Type B pancreatic cell (in vitro differentiated cells): Measurements from ENCODE around the gene ISG15. TPM values are rescaled to one million over a fixed set of nuclear protein-coding genes. Genes with fewer than 3 reads are reported as not detected.
"Not testable (repeated sequence)": the region's sequence is repeated elsewhere in the genome, so short reads cannot be mapped to it uniquely, and the experiment has no call there.

ENCODE experiments used
- DNase-seq: peaks from one replicate; pipeline ENCODE4 v3.0.0; 2021; ENCODE audit warnings: mixed read lengths; ENCODE audit not compliant: unreplicated experiment; ENCODE audit errors: extremely low spot score
- H3K27ac Mint-ChIP-seq: 2 replicates; pipeline ENCODE4 v1.8.0; 2021; ENCODE audit warnings: mild to moderate bottlenecking, mixed read lengths
- H3K27me3 Mint-ChIP-seq: 2 replicates; pipeline ENCODE4 v1.8.0; 2021; ENCODE audit warnings: mixed read lengths
- H3K36me3 Mint-ChIP-seq: 2 replicates; pipeline ENCODE4 v1.8.0; 2021; ENCODE audit warnings: mixed read lengths
- H3K4me1 Mint-ChIP-seq: one replicate; pipeline ENCODE4 v1.8.0; 2021; ENCODE audit warnings: mixed read lengths; ENCODE audit not compliant: unreplicated experiment
- H3K4me3 Mint-ChIP-seq: 2 replicates; pipeline ENCODE4 v1.8.0; 2021; ENCODE audit warnings: mild to moderate bottlenecking, mixed read lengths
- H3K9me3 Mint-ChIP-seq: 2 replicates; pipeline ENCODE4 v1.8.0; 2021; ENCODE audit warnings: mixed read lengths
- total RNA-seq: library from RNA; stranded (reverse); gene quantifications from 2 replicates; pipeline ENCODE4 v1.2.1, GENCODE V29; 2021; ENCODE audit warnings: low replicate concordance
- TF ChIP-seq, protein P1 (sequence below): fragments of 200-600 bp; sonication (generic); conservative IDR thresholded peaks from 2 replicates; pipeline ENCODE4 v1.5.0; 2021; ENCODE audit warnings: antibody characterized with exemption, mild to moderate bottlenecking

ISG15 gene
- total RNA-seq, 1 donor from 2014 or later = 20.8 TPM

DNA sequence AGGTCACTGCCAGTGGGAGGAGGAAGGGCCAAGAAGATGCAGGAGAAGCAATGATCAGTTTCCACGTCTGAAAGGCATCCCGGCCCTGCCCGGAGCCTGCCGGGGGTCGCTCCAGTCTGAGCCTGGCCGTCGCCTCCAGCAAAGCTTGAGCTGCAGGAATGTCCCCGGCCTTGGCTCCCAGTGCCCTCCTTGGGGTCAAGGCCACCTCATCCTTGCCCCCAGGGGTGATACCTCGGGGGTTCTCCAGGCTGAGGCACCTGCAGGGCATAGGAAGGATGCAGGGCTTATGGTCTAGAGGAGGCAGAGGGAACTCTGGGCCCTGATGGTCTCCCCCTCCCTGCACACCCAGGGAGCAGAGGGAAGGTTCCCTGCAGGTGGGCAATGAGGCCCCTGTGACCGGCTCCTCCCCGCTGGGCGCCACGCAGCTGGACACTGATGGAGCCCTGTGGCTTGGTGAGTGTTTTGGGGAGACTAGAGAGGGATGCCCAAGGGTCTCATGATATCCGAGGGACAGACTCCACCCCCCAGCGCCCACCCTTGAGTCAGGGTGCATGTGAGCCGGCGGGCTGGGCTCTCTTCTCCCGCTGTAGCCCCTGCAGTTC lies 40.9 kb downstream of the ISG15 start:
- Mint-ChIP-seq H3K36me3 (peaks cover 10% of the 10 kb centered on the region), H3K27me3 (peaks cover 24% of the 10 kb centered on the region), H3K4me1 (peaks cover 5% of the 10 kb centered on the region), H3K4me3 (no peak overlapping the region), H3K9me3 (no peaks in the 10 kb centered on the region), H3K27ac (no peak overlapping the region)
- TF ChIP-seq, protein P1, sequence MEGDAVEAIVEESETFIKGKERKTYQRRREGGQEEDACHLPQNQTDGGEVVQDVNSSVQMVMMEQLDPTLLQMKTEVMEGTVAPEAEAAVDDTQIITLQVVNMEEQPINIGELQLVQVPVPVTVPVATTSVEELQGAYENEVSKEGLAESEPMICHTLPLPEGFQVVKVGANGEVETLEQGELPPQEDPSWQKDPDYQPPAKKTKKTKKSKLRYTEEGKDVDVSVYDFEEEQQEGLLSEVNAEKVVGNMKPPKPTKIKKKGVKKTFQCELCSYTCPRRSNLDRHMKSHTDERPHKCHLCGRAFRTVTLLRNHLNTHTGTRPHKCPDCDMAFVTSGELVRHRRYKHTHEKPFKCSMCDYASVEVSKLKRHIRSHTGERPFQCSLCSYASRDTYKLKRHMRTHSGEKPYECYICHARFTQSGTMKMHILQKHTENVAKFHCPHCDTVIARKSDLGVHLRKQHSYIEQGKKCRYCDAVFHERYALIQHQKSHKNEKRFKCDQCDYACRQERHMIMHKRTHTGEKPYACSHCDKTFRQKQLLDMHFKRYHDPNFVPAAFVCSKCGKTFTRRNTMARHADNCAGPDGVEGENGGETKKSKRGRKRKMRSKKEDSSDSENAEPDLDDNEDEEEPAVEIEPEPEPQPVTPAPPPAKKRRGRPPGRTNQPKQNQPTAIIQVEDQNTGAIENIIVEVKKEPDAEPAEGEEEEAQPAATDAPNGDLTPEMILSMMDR = no peak
- no peak for DNase-seq

DNA sequence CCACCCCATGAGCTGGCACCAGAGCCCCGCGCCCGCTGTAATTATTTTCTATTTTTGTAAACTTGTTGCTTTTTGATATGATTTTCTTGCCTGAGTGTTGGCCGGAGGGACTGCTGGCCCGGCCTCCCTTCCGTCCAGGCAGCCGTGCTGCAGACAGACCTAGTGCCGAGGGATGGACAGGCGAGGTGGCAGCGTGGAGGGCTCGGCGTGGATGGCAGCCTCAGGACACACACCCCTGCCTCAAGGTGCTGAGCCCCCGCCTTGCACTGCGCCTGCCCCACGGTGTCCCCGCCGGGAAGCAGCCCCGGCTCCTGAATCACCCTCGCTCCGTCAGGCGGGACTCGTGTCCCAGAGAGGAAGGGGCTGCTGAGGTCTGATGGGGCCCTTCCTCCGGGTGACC lies 41.7 kb downstream of the ISG15 start:
- no peak overlapping the region for H3K27ac Mint-ChIP-seq
- DNase-seq = no peak
- H3K36me3 Mint-ChIP-seq = peaks cover 10% of the 10 kb centered on the region
- H3K4me1 Mint-ChIP-seq = peaks cover 5% of the 10 kb centered on the region
- no peak overlapping the region for H3K4me3 Mint-ChIP-seq
- no peaks in the 10 kb centered on the region for H3K9me3 Mint-ChIP-seq
- TF ChIP-seq, protein P1 = no peak
- H3K27me3 Mint-ChIP-seq = peaks cover 24% of the 10 kb centered on the region

DNA sequence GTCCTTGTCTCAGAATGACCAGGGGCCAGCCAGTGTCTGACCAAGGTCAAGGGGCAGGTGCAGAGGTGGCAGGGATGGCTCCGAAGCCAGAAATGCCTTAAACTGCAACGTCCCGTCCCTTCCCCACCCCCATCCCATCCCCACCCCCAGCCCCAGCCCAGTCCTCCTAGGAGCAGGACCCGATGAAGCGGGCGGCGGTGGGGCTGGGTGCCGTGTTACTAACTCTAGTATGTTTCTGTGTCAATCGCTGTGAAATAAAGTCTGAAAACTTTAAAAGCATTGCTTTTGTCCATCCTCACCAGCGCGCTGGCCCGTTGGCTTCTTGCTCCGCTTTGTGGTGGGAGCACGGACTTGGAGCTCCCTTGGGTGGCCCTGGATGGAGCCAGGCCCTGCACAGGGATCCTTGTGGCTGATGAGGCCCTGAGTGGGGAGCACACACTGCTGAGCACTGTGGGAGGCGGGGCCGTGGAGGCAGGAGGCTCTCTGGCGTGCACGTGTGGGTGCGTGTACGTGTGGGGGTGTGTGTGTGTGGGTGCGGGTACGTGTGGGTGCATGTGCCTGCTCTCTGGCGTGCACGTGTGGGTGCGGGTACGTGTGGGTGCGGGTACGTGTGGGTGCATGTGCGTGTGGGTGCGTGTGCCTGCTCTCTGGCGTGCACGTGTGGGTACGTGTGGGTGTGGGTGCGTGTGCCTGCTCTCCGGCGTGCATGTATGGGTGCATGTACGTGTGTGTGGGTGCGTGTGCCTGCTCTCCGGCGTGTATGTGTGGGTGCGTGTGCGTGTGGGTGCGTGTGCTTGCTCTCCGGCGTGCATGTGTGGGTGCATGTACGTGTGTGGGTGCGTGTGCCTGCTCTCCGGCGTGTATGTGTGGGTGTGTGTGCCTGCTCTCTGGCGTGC lies 42.8 kb downstream of the ISG15 start:
- peaks cover 10% of the 10 kb centered on the region for H3K36me3 Mint-ChIP-seq
- peaks cover 33% of the 10 kb centered on the region for H3K27me3 Mint-ChIP-seq
- H3K4me3 Mint-ChIP-seq = no peak overlapping the region
- no peak overlapping the region for H3K27ac Mint-ChIP-seq
- H3K9me3 Mint-ChIP-seq = no peaks in the 10 kb centered on the region
- H3K4me1 Mint-ChIP-seq = peaks cover 5% of the 10 kb centered on the region
- TF ChIP-seq, protein P1 = no peak
- DNase-seq = no peak

DNA sequence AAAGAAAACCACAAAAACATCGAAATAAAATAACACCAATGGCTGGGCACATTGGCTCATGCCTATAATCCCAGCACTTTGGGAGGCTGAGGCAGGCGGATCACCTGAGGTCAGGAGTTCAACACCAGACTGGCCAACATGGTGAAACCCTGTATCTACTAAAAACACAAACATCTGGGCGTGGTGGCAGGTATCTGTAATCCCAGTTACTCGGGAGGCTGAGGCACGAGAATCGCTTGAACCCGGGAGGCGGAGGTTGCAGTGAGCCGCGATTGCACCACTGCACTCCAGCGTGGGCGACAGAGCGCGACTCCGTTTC lies 44.4 kb downstream of the ISG15 start:
- not testable (repeated sequence) for H3K36me3 Mint-ChIP-seq, H3K27ac Mint-ChIP-seq, DNase-seq, H3K9me3 Mint-ChIP-seq, H3K4me1 Mint-ChIP-seq
- H3K4me3 Mint-ChIP-seq = peak overlapping the region; percentile 51
- H3K27me3 Mint-ChIP-seq = peaks cover 40% of the 10 kb centered on the region

DNA sequence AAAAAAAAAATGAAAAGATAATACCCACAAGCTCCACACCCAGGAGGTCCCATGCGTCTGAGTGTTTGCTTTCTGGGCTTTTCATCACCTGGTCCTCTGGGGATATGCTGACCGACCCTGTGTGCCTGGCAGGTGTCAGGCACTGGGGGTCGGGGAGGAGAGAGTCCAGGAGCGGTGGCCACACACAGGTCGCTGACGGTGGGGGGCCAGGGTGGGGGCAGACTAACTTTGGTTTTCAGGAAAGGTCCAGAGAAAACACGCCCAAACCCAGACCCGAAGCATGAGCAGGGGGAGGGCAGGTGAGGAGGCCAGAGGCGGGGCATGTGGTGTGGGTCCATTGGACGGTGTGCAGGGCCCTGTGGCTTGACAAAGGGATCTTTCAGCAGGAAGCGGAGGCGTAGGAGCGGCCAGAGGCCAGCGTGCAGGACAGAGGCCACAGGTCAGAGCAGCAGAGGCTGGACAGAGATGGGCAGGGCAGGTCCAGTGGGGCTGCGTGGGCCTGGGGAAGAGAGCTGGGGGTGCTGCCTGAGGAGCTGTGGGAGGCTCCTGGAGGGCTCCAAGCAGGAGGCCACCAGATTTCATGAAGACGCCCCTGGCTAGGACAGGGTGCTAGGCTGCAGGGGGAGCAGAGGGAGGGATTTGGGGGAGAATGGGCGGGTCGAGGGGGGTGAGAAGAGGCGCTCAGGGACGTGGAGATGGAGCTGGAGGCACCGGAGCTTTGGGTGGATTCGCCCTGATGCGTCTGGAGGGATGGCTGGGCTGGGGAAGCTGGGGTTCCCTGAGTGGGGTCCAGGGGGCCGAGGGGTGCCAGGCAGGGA lies 45.0 kb downstream of the ISG15 start:
- Mint-ChIP-seq H3K4me3 (peak overlapping the region; percentile 79), H3K27me3 (peaks cover 40% of the 10 kb centered on the region), H3K36me3 (no peaks in the 10 kb centered on the region), H3K27ac (peak overlapping the region; percentile 51), H3K9me3 (no peaks in the 10 kb centered on the region), H3K4me1 (peaks cover 5% of the 10 kb centered on the region)
- DNase-seq = no peak
- TF ChIP-seq, protein P1 = no peak
